Activated T-helper 1 cell treated with Interleukin-2 at 50 U/mL for 16 hours (primary cell): ENCODE results near the gene RGN.
A peak's percentile ranks its signal among the peaks of the same experiment; 100 is the strongest.
"Not testable (repeated sequence)": the region's sequence is repeated elsewhere in the genome, so short reads cannot be mapped to it uniquely, and the experiment has no call there.

Source experiments
- DNase-seq: peaks from one replicate; pipeline ENCODE4 v3.0.0-alpha.2; 2020; ENCODE audit warnings: low read depth

RGN gene

DNA sequence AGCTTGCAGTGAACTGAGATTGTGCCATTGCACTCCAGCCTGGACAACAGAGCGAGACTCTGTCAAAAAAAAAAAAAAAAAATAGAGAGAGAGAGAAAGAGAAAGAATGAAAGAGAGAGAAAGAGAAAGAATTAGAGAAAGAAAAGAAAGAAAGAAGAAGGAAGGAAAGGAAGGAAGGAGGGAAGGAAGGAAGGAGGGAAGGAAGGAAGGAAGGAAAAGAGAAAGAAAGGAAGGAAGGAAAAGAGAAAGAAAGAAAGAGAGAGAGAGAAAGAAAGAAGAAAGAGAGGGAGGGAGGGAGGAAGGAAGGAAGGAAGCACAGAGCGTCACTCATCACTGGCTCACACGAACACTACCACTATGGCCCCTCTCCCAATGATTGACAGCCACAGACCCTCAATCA is 46.2 kb downstream of the RGN start:
- DNase-seq, result not testable (repeated sequence)

- DNase-seq, result peak; percentile 71
Measured at GRCh38 chrX:47129157-47129898, 51.1 kb downstream of the RGN start.

- no peak for DNase-seq
Measured at GRCh38 chrX:47129899-47130358, 51.7 kb downstream of the RGN start.

DNA sequence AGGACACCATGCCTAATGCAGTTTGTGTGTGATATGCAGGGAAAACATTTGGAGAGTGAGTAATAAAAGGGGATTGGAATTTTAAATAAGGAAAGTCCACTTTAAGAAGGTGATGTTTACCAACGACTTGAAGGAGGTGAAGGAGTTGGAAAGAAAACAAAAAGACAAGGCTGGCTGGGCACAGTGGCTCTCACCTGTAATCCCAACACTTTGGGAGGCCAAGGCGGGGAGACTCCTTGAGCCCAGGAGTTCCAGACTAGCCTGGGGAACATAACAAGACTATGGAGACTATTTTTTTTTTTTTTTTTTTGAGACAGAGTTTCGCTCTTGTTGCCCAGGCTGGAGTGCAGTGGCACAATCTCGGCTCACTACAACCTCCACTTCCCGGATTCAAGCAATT is 55.2 kb downstream of the RGN start:
- DNase-seq, result no peak

GRCh38 chrX:47135650-47136049 is 57.4 kb downstream of the RGN start:
- DNase-seq, result not testable (repeated sequence)

DNA sequence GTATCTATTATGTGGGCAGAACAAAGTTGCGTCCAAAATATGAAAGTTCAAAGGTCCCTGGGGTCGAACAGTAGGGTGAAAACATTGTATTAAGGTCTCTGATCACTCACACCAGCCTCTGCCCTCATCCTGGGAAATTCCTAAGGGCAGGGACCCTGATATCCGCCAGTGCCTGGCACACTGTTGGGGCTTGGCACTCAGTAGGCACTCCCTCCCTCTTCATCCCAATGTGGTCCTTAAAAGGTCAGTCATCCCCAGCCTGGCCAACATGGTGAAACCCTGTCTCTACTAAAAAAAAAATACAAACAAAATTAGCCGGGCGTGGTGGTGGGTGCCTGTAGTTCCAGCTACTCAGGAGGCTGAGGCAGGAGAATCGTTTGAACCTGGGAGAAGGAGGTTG is 59.9 kb downstream of the RGN start:
- DNase-seq, result no peak
